Activated naive CD4-positive, alpha-beta T cell treated with anti-CD3 and anti-CD28 coated beads, Interleukin-2, amount 50 U/mL, for 72 hours (primary cell): Measurements from ENCODE around the gene IER2. TPM values are rescaled to one million over a fixed set of nuclear protein-coding genes. Genes with fewer than 3 reads are reported as not detected.
"Not testable (repeated sequence)": the region's sequence is repeated elsewhere in the genome, so short reads cannot be mapped to it uniquely, and the experiment has no call there.

ENCODE experiments used
- ATAC-seq, 2 donors: fragments of 150-1000 bp; cut with Tn5 transposase; 2 replicates each; pipeline ENCODE4 v1.10.0; 2021; ENCODE audit warnings: mild to moderate bottlenecking in 2 of 2, moderate library complexity in 2 of 2
- DNase-seq, 2 donors: peaks; one replicate each; pipeline ENCODE4 v3.0.0; 2021 to 2022; ENCODE audit warnings: low spot score in 2 of 2
- H3K27ac Mint-ChIP-seq, 2 donors: one replicate each; pipeline ENCODE4 v1.8.0; 2022; ENCODE audit warnings: mild to moderate bottlenecking in 2 of 2, mixed read lengths in 2 of 2
- H3K36me3 Mint-ChIP-seq, 2 donors: one replicate each; pipeline ENCODE4 v1.8.0; 2022; ENCODE audit warnings: mixed read lengths in 2 of 2
- H3K9me3 Mint-ChIP-seq, 2 donors: one replicate each; pipeline ENCODE4 v1.8.0; 2022; ENCODE audit warnings: mixed read lengths in 2 of 2
- total RNA-seq, 2 donors: library from RNA; stranded (reverse); gene quantifications; one replicate each; pipeline ENCODE4 v1.2.3, GENCODE V29; 2022

The IER2 gene
- total RNA-seq, 2 donors from 2014 or later: 111 to 174 TPM

DNA sequence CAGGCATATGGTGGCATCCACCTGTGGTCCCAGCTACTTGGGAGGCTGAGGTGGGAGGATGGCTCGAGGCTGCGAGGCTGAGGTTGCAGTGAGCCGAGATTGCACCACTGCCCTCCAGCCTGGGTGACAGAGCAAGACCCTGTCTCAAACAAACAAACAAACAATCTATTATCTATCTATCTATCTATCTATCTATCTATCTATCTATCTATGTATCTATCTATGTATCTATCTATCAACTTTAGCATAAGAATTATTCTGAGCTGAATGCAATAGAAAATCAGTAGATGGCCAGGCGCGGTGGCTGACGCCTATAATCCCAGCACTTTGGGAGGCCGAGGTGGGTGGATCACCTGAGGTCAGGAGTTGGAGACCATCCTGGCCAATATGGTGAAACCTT is 51.9 kb downstream of the IER2 start:
- DNase-seq: not testable (repeated sequence)

More for the DNA sequence above, 51.9 kb downstream of the IER2 start:
- peak overlapping the region in 1 of 2 donors; percentile 74 for H3K27ac Mint-ChIP-seq
- H3K36me3 Mint-ChIP-seq, ATAC-seq, H3K9me3 Mint-ChIP-seq: not testable (repeated sequence)

Other genes with a start within 250 kb of the IER2 start
- gene SYCE2, start 231.1 kb upstream of the IER2 start, total RNA-seq: 1 to 10 TPM; 2.2 to 4.8 TPM
- 100 to 1,000 TPM in 1 of 2 donors, 10 to 100 TPM in 1; 89.2 to 116 TPM for gene FARSA, start 216.7 kb upstream of the IER2 start, total RNA-seq
- gene CALR, start 211.8 kb upstream of the IER2 start, total RNA-seq: 100 to 1,000 TPM; 505 to 624 TPM
- gene RAD23A, start 204.5 kb upstream of the IER2 start, total RNA-seq: 100 to 1,000 TPM; 146 to 207 TPM
- 10 to 100 TPM in 1 of 2 donors, 1 to 10 TPM in 1; 7.7 to 26.7 TPM for gene GADD45GIP1, start 193.2 kb upstream of the IER2 start, total RNA-seq
- 1 to 10 TPM in 1 of 2 donors, under 1 TPM in 1; 0.31 to 1.3 TPM for gene DAND5, start 180.8 kb upstream of the IER2 start, total RNA-seq
- 1 to 10 TPM; 1.8 to 5.4 TPM for gene NFIX, start 154.9 kb upstream of the IER2 start, total RNA-seq
- 1 to 10 TPM in 1 of 2 donors, under 1 TPM in 1; 0.71 to 3.2 TPM for gene LYL1, start 47.6 kb upstream of the IER2 start, total RNA-seq
- 10 to 100 TPM; 65.5 to 82.4 TPM for gene TRMT1, start 33.7 kb upstream of the IER2 start, total RNA-seq
- 10 to 100 TPM; 56.0 to 67.0 TPM for gene NACC1, start 32.1 kb upstream of the IER2 start, total RNA-seq
- gene STX10, start within 50 bp of the IER2 start, total RNA-seq: 10 to 100 TPM; 67.2 to 77.1 TPM